Measurements from ENCODE around the gene ARL6IP6. TPM values are rescaled to one million over a fixed set of nuclear protein-coding genes. Genes with fewer than 3 reads are reported as not detected.

The ARL6IP6 gene
- total and polyA plus RNA-seq, 2 of the 13 experiments (the other 11 are each of a cell fraction or from before 2014, with no cell fraction given): 45.0 to 65.9 TPM

DNA sequence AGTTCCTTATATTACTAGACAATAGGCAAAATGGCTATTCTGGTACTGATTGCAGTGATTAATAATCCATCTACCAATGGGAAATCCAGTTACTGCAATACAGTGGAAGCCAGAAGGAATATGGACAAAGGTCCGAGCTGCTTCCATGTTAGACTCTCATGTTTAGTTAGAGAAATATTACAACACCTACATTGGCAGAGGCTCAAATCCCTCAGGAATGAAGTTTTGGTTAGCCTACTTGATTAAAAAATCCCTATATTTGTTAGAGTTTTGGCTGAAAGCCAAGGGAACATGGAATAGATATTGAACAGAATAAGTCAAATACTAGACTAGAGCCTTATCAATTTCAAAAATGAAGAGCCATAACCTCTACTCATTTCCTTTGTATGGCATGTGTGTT, 48.5 kb downstream of the ARL6IP6 start (continued):
- TF ChIP-seq, protein P1, sequence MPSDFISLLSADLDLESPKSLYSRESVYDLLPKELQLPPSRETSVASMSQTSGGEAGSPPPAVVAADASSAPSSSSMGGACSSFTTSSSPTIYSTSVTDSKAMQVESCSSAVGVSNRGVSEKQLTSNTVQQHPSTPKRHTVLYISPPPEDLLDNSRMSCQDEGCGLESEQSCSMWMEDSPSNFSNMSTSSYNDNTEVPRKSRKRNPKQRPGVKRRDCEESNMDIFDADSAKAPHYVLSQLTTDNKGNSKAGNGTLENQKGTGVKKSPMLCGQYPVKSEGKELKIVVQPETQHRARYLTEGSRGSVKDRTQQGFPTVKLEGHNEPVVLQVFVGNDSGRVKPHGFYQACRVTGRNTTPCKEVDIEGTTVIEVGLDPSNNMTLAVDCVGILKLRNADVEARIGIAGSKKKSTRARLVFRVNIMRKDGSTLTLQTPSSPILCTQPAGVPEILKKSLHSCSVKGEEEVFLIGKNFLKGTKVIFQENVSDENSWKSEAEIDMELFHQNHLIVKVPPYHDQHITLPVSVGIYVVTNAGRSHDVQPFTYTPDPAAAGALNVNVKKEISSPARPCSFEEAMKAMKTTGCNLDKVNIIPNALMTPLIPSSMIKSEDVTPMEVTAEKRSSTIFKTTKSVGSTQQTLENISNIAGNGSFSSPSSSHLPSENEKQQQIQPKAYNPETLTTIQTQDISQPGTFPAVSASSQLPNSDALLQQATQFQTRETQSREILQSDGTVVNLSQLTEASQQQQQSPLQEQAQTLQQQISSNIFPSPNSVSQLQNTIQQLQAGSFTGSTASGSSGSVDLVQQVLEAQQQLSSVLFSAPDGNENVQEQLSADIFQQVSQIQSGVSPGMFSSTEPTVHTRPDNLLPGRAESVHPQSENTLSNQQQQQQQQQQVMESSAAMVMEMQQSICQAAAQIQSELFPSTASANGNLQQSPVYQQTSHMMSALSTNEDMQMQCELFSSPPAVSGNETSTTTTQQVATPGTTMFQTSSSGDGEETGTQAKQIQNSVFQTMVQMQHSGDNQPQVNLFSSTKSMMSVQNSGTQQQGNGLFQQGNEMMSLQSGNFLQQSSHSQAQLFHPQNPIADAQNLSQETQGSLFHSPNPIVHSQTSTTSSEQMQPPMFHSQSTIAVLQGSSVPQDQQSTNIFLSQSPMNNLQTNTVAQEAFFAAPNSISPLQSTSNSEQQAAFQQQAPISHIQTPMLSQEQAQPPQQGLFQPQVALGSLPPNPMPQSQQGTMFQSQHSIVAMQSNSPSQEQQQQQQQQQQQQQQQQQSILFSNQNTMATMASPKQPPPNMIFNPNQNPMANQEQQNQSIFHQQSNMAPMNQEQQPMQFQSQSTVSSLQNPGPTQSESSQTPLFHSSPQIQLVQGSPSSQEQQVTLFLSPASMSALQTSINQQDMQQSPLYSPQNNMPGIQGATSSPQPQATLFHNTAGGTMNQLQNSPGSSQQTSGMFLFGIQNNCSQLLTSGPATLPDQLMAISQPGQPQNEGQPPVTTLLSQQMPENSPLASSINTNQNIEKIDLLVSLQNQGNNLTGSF (CRISPR knock-in tag; IDR thresholded peaks at IDR 0.05): no peak

DNA sequence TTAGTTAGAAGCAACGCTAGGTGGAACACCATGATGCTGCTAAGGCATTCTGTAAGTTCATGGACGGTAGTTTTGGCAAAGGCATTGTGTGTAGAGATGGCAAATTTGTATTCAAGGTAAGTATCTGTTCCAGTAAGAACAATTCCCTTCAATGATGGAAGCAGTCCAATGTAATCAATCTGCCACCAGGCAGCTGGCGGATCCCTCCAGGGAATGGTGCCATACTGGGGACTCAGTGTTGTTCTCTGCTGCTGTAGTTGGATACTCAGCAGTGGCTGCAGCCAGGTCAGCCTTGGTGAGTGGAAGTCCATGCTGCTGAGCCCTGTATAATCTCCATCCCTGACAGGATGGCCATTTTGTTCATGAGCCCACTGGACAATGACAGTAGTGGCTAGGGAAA, 62.8 kb downstream of the ARL6IP6 start:
- 10% methylated on average over 3 of the region's 3 CpGs for WGBS (ENCODE audit: low lambda C conversion rate)
- intact Hi-C loops (cut with micrococcal nuclease; ENCODE audit: unreplicated experiment): no loop called here
- TF ChIP-seq ZNF282 (IDR thresholded peaks at IDR 0.05; ENCODE audit: partially characterized antibody) (no peak), ZSCAN31 (CRISPR knock-in tag; IDR thresholded peaks at IDR 0.05; ENCODE audit: low read depth) (no peak), U2AF1 (optimal IDR thresholded peaks at IDR 0.05; ENCODE audit: low read depth, low read length) (no peak), JARID2 (CRISPR knock-in tag; IDR thresholded peaks at IDR 0.05; ENCODE audit: insufficient replicate concordance) (no peak), NONO (IDR thresholded peaks at IDR 0.05) (no peak), NONO (CRISPR knock-in tag; conservative IDR thresholded peaks at IDR 0.05) (no peak), ZNF563 (CRISPR knock-in tag; IDR thresholded peaks at IDR 0.05) (no peak), RAD21 (CRISPR knock-in tag; IDR thresholded peaks at IDR 0.05) (no peak), TAF1 (CRISPR knock-in tag; IDR thresholded peaks at IDR 0.05) (no peak), NFYC (CRISPR knock-in tag; IDR thresholded peaks at IDR 0.05) (no peak), ZBTB8A (CRISPR knock-in tag; IDR thresholded peaks at IDR 0.05; ENCODE audit: borderline replicate concordance, low read depth) (no peak), ZNF101 (CRISPR knock-in tag; IDR thresholded peaks at IDR 0.05; ENCODE audit: borderline replicate concordance, low read depth) (no peak)
- TF ChIP-seq, protein P2, sequence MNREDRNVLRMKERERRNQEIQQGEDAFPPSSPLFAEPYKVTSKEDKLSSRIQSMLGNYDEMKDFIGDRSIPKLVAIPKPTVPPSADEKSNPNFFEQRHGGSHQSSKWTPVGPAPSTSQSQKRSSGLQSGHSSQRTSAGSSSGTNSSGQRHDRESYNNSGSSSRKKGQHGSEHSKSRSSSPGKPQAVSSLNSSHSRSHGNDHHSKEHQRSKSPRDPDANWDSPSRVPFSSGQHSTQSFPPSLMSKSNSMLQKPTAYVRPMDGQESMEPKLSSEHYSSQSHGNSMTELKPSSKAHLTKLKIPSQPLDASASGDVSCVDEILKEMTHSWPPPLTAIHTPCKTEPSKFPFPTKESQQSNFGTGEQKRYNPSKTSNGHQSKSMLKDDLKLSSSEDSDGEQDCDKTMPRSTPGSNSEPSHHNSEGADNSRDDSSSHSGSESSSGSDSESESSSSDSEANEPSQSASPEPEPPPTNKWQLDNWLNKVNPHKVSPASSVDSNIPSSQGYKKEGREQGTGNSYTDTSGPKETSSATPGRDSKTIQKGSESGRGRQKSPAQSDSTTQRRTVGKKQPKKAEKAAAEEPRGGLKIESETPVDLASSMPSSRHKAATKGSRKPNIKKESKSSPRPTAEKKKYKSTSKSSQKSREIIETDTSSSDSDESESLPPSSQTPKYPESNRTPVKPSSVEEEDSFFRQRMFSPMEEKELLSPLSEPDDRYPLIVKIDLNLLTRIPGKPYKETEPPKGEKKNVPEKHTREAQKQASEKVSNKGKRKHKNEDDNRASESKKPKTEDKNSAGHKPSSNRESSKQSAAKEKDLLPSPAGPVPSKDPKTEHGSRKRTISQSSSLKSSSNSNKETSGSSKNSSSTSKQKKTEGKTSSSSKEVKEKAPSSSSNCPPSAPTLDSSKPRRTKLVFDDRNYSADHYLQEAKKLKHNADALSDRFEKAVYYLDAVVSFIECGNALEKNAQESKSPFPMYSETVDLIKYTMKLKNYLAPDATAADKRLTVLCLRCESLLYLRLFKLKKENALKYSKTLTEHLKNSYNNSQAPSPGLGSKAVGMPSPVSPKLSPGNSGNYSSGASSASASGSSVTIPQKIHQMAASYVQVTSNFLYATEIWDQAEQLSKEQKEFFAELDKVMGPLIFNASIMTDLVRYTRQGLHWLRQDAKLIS (CRISPR knock-in tag; IDR thresholded peaks at IDR 0.05): no peak

More for the DNA sequence above, 62.8 kb downstream of the ARL6IP6 start:
- FAIRE-seq (no peak), DNase-seq (ENCODE audit: low spot score) (no peak), ATAC-seq (no peak)
- in situ Hi-C loops (cut with HindIII; ENCODE audit: extremely low pct_ligation_motif_present, low pct_unique_long_range_greater_than_20kb): no loop called here
- no peaks in the 10 kb centered on the region for H3K27me3 ChIP-seq (ENCODE audit: control insufficient read depth in 1 of 2, insufficient read depth in 2 of 2, low read length in 2 of 2)
- H3K4me1 ChIP-seq (ENCODE audit: insufficient read depth, low read length): no peaks in the 10 kb centered on the region
- H3K4me3 ChIP-seq (replicated peaks in 1 of 3; ENCODE audit: insufficient read depth in 1 of 3, low read depth in 2 of 3, low read length in 3 of 3): no peak overlapping the region
- no peak overlapping the region for H2AFZ ChIP-seq (ENCODE audit: low read length)
- CTCF ChIA-PET (ENCODE audit: low intra/inter-chr PET ratio, low total read pairs): no interaction called here
- H3K9me3 ChIP-seq (ENCODE audit: low read length): no peaks in the 10 kb centered on the region
- POLR2A ChIA-PET: no interaction called here
- no peaks in the 10 kb centered on the region for H4K20me1 ChIP-seq (ENCODE audit: insufficient read depth, low read length)
- no peaks in the 10 kb centered on the region for H3K36me3 ChIP-seq (replicated peaks in 1 of 2; ENCODE audit: control insufficient read depth in 1 of 2, insufficient read depth in 2 of 2, low read length in 2 of 2)
- H3K79me2 ChIP-seq (ENCODE audit: insufficient read depth, low read length): no peaks in the 10 kb centered on the region
- H3K27ac ChIP-seq (ENCODE audit: extremely low read length, insufficient read depth, low read length): no peak overlapping the region
- H3K9ac ChIP-seq (ENCODE audit: insufficient read depth, low read depth, low read length): no peak overlapping the region
- no TSS peak for BruUV-seq (replicated peaks)
- H3K4me2 ChIP-seq (ENCODE audit: low read depth, low read length): no peak overlapping the region
